GM15510 (cell line): ENCODE results near the gene KLF16.

Experiments
- POLR2A ChIP-seq: IDR thresholded peaks from 3 replicates; pipeline ENCODE4 v1.6.1; 2011; ENCODE audit warnings: borderline replicate concordance; ENCODE audit not compliant: insufficient read length; ENCODE audit errors: extremely low read depth

The KLF16 gene

GRCh38 chr19:1853295-1854038, 9.9 kb downstream of the KLF16 start:
- TF ChIP-seq POLR2A, result no peak

GRCh38 chr19:1852581-1853128, 10.7 kb downstream of the KLF16 start:
- no peak for TF ChIP-seq POLR2A

- no peak for TF ChIP-seq POLR2A
Observed at GRCh38 chr19:1851654-1852580, 11.5 kb downstream of the KLF16 start.

DNA sequence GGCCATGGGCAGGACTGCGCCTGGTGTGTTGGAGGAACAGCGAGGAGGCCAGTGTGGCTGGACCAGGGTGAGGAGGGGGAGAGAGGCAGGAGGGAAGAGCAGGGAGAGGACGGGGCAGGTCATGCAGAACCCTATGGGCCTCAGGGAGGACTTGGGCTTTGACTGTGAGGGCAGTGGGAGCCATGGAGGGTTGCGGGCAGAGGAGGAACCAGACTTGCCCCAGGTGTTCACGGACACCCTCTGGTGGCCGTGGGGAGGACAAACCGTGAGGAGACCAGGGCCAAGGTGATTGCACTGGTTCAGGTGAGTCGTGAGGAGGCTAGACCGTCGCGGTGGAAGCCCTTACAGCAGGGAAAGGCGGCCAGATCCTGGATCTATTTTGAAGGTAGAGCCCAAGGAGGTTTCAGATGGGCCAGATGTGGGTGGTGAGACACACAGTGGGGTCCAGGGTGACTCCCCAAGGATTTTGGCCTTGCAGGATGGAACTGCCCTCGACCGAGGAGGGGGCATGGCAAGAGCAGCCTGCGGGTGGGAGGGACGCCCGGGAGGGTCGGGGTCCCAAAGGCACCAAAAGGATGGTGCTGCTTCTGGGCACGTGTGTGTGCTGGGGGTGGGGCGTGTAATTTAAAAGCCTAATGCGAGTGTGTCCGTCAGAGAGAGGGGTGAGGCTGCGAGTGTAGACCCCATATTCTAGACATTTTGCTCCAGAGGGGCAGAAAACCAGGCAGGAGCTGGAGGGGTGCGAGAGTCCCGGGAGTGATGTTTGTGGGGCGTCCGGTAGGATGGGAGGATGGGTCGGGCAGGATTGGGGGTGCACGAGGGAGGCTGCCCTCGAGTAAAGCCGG, 12.3 kb downstream of the KLF16 start:
- TF ChIP-seq POLR2A, result no peak

DNA sequence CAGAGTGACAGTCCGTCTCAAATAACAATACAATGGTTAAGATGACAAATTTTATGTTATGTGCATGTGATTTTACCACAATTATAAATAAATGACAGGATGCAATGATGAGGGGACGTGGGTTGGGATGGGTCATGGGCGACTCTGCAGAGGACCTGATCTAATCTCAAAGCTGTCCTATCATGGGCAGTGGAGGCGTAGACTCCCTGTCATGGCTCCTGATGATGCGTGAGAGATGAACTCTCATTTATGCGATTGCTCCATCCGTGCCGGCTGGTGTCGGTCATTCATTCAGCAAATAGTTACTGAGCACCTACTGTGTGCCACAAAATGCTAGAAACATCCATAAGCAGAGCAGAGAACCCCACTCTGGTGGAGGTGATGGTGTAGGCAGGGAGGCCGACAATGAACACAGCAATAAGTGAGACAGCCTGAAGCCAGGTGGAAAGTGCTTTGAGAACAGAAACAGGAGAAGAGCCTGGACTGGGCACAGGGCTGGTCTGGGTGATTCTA, 13.4 kb downstream of the KLF16 start:
- TF ChIP-seq POLR2A, result no peak

GRCh38 chr19:1849132-1849474, 14.3 kb downstream of the KLF16 start:
- no peak for TF ChIP-seq POLR2A

- TF ChIP-seq POLR2A, result peak; percentile 73
Observed at GRCh38 chr19:1848399-1849131, 14.8 kb downstream of the KLF16 start, which contains the start of gene REXO1. TSS of gene REXO1 (minus strand) at chr19:1848483. CDS start at chr19:1848358, 125 bp downstream.

GRCh38 chr19:1847684-1848398, 15.5 kb downstream of the KLF16 start:
- TF ChIP-seq POLR2A, result no peak

GRCh38 chr19:1847348-1847683, 16.1 kb downstream of the KLF16 start:
- no peak for TF ChIP-seq POLR2A

DNA sequence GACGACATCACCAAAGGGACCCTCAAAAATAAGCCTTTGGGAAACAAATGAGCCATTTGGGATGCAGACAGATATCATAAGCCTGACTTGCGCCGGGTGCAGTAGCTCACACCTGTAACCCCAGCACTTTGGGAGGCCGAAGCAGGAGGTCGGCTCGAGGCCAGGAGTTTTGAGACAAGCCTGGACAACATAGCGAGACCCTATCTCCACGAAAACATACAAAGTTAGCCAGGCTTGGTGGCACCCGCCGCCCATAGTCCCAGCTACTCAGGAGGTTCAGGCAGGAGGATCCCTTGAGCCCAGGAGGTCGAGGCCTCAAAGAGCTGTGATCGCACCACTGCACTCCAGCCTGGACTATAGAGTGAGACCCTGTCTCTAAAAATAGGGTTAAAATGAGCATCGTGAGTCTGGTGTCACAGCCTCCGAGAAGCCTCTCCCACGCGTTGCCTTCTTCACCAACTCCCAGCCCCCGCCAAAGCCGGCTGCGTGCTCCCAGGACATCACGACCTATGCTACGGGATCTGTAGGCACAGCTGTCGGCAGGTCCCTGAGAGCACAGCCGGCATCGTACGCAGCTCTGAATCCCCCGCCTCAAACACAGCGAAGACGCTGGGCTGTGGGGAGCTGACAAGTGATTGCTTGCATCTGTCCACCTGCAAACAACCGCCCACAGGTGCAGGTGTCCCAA, 16.7 kb downstream of the KLF16 start:
- TF ChIP-seq POLR2A, result no peak

DNA sequence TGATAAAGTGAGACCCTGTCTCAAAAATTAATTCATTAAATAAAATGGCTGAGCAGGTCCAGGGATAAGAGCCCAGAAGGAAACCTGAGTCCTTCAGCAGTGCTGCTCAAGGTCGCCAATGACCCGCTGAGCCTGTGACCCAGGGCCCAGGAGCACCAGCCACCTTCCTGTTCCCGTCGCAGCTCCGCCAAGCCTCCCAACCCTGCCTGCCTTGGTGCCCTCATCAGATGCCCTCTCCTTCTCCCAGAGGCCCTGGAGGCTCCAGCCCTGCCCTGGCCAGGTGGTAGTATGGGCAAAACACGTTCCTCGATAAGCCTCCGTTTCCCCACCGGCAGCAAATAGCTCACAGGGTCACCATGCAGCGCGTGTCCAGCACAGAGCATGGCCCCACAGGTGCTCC, 17.7 kb downstream of the KLF16 start:
- no peak for TF ChIP-seq POLR2A

DNA sequence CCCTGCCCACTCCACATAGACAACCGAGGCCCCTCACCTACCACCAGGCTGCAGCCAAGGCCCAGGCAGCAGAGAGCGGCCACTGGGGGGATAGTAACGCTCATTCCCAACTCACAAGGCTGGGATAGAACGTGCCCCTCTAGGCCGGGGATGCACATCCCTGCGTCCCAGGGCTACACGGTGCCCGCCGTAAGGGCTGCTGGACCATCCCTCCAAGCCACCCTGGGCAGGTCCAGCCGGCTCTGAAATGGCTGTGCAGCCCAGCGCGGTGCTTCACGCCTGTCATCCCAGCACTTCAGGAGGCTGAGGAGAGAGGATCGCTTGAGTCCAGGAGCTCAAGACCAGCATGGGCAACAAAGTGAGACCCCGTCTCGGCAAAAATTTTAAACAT, 18.3 kb downstream of the KLF16 start:
- TF ChIP-seq POLR2A, result no peak
